T-cell (primary cell): ENCODE results near the gene TGFBI. TPM values are rescaled to one million over a fixed set of nuclear protein-coding genes. Genes with fewer than 3 reads are reported as not detected.

ENCODE experiments used
- ATAC-seq, 4 experiments: fragments of 200-7000 bp in 3 of 4; fragments of 150-1000 bp in 1 of 4; cut with Tn5 transposase; replicated peaks in 1 of 4; 1 replicate in 3 of 4; 2 replicates in 1 of 4; pipeline ENCODE4 v1.10.0; 2021; ENCODE audit warnings: moderate library complexity in 3 of 4, mild to moderate bottlenecking in 2 of 4, moderate number of reproducible peaks in 1 of 4
- CTCF ChIA-PET, 2 donors: fragments of 300-600 bp; sonication (Branson Sonifier 250); formaldehyde crosslinking; loops; one replicate each; lab custom pipeline; 2022; ENCODE audit warnings: antibody characterized with exemption in 2 of 2; lab: Charles Lee
- POLR2A ChIA-PET, 2 donors: fragments of 300-600 bp; sonication (Branson Sonifier 250); formaldehyde crosslinking; loops; one replicate each; lab custom pipeline; 2022; ENCODE audit warnings: antibody characterized with exemption in 2 of 2; lab: Charles Lee
- DNase-seq, 35 experiments: peaks; one replicate each; pipeline versions ENCODE4 v3.0.0 to v3.0.0-alpha.2; 2013 to 2023
- H3K27ac ChIP-seq: one replicate; pipeline ENCODE4 v1.5.1; 2013; ENCODE audit warnings: low read length
- H3K27me3 ChIP-seq, 2 experiments: replicated peaks in 1 of 2; 1 replicate in 1 of 2; 2 replicates in 1 of 2; pipeline versions ENCODE4 v1.6.1 to v1.7.0; 2013; ENCODE audit warnings: low read length in 1 of 2, mixed read lengths in 1 of 2; ENCODE audit not compliant: control insufficient read depth in 2 of 2, insufficient read depth in 2 of 2; ENCODE audit errors: extremely low read depth in 1 of 2
- H3K36me3 ChIP-seq, 2 donors: 1 replicate in 1 of 2; 2 replicates in 1 of 2; pipeline versions ENCODE4 v1.6.1 to v1.7.0; 2013; ENCODE audit warnings: low read length in 1 of 2; ENCODE audit not compliant: control insufficient read depth in 2 of 2, insufficient read depth in 1 of 2; ENCODE audit errors: extremely low read depth in 1 of 2
- H3K4me1 ChIP-seq, 2 experiments: 1 replicate in 1 of 2; 2 replicates in 1 of 2; pipeline versions ENCODE4 v1.6.1 to v1.7.0; 2013; ENCODE audit warnings: low read length in 2 of 2, mixed read lengths in 1 of 2; ENCODE audit not compliant: insufficient read depth in 2 of 2, control insufficient read depth in 1 of 2; ENCODE audit errors: extremely low read depth in 1 of 2
- H3K4me3 ChIP-seq, 2 donors: 1 replicate in 1 of 2; 2 replicates in 1 of 2; pipeline versions ENCODE4 v1.5.1 to v1.7.0; 2013; ENCODE audit warnings: mild to moderate bottlenecking in 2 of 2, low read length in 1 of 2, moderate library complexity in 1 of 2; ENCODE audit not compliant: control insufficient read depth in 1 of 2; ENCODE audit errors: extremely low read depth in 1 of 2
- H3K9me3 ChIP-seq: 2 replicates; pipeline ENCODE4 v1.7.0; 2013
- H3K27ac Mint-ChIP-seq, 2 donors: one replicate each; pipeline ENCODE4 v1.8.0; 2020 to 2021; ENCODE audit warnings: mild to moderate bottlenecking in 2 of 2, mixed read lengths in 2 of 2
- H3K27me3 Mint-ChIP-seq, 2 donors: one replicate each; pipeline ENCODE4 v1.8.0; 2021 to 2022; ENCODE audit warnings: mixed read lengths in 2 of 2
- H3K36me3 Mint-ChIP-seq: one replicate; pipeline ENCODE4 v1.8.0; 2021; ENCODE audit warnings: mixed read lengths
- H3K4me1 Mint-ChIP-seq, 3 donors: one replicate each; pipeline ENCODE4 v1.8.0; 2020 to 2022; ENCODE audit warnings: mixed read lengths in 3 of 3, mild to moderate bottlenecking in 1 of 3
- H3K4me3 Mint-ChIP-seq, 3 donors: one replicate each; pipeline ENCODE4 v1.8.0; 2020 to 2022; ENCODE audit warnings: mild to moderate bottlenecking in 3 of 3, mixed read lengths in 3 of 3, moderate library complexity in 3 of 3
- H3K9me3 Mint-ChIP-seq, 3 donors: one replicate each; pipeline ENCODE4 v1.8.0; 2020 to 2022; ENCODE audit warnings: mixed read lengths in 3 of 3
- WGBS: methylation state at CpG from one replicate; pipeline ENCODE4 v1.1.5; 2013; ENCODE audit warnings: missing lambda C conversion rate; ENCODE audit not compliant: insufficient coverage; 5-methylcytosine and 5-hydroxymethylcytosine counted together
- total RNA-seq, 35 experiments: library from RNA in 6 of 35; stranded (reverse) in 6 of 35; fragments of 120-200 nt in 1 of 35; gene quantifications; one replicate each; pipeline versions ENCODE4 v1.2.1 to v1.2.4 and lab custom pipeline; 2013 to 2026

Gene TGFBI
- total RNA-seq, 5 donors from 2014 or later (not counting 1 experiment from before 2014, with no cell fraction given) = 1.9 to 5.1 (median 2.9) TPM

- H3K27ac Mint-ChIP-seq = no peak overlapping the region
- no peak for ATAC-seq
- H3K27ac ChIP-seq = no peak overlapping the region
- DNase-seq = no peak
- WGBS = 79% methylated on average over 6 of the region's 7 CpGs
- no peaks in the 10 kb centered on the region for H3K4me1 ChIP-seq
- no peak overlapping the region for H3K4me3 Mint-ChIP-seq
- H3K36me3 Mint-ChIP-seq = no peaks in the 10 kb centered on the region
- no peaks in the 10 kb centered on the region for H3K36me3 ChIP-seq
- H3K9me3 Mint-ChIP-seq = no peaks in the 10 kb centered on the region
- peaks cover 0 to 11% of the 10 kb centered on the region in 2 experiments for H3K27me3 ChIP-seq
- H3K4me3 ChIP-seq = no peak overlapping the region
- POLR2A ChIA-PET = interaction anchor here in 1 of 2 donors (0.5 kb wide), 1 partner anchor 8 kb away, joined by 3 read pairs; no protein-coding TSS in a partner anchor
- H3K4me1 Mint-ChIP-seq = peaks cover 0 to 2% (median 1%) of the 10 kb centered on the region in 3 donors
- H3K27me3 Mint-ChIP-seq = peaks cover 7 to 18% of the 10 kb centered on the region in 2 donors
- CTCF ChIA-PET = no interaction called here
- no peaks in the 10 kb centered on the region for H3K9me3 ChIP-seq
Measured at GRCh38 chr5:136006761-136007251, 22.0 kb upstream of the TGFBI start.

DNA sequence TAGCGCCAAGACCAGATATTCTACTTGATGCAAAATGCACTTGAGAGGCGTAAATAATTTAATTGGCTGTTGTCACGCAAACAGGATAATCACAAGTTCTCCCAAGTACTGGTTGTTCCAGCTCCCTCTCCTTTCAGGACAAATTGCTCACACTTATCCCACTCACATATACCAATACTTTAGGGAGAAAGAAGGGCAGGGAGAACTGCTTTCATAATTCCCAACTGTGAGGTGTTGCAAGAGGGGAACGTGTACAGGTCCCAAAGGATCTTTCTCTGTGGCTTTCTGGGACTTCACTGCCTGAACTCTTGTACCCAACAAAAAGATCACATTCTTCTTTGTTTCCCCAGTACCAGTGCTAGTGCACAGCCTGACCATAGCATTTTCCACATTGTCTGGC lies 21.5 kb upstream of the TGFBI start:
- no peak overlapping the region for H3K4me3 ChIP-seq
- Mint-ChIP-seq H3K4me1 (peaks cover 0 to 6% (median 4%) of the 10 kb centered on the region in 3 donors), H3K27me3 (peaks cover 7 to 18% of the 10 kb centered on the region in 2 donors), H3K4me3 (no peak overlapping the region), H3K27ac (no peak overlapping the region), H3K36me3 (no peaks in the 10 kb centered on the region), H3K9me3 (no peaks in the 10 kb centered on the region)
- DNase-seq (no peak), ATAC-seq (no peak)
- ChIA-PET CTCF (no interaction called here), POLR2A (interaction anchor here in 1 of 2 donors (0.5 kb wide), 1 partner anchor 8 kb away, joined by 3 read pairs; no protein-coding TSS in a partner anchor)
- no peak overlapping the region for H3K27ac ChIP-seq
- WGBS = 100% methylated on average over 1 of the region's 4 CpGs
- H3K4me1 ChIP-seq = no peaks in the 10 kb centered on the region
- H3K9me3 ChIP-seq = no peaks in the 10 kb centered on the region
- no peaks in the 10 kb centered on the region for H3K36me3 ChIP-seq
- H3K27me3 ChIP-seq = peaks cover 0 to 11% of the 10 kb centered on the region in 2 experiments

- Histone ChIP-seq H3K36me3 (no peaks in the 10 kb centered on the region), H3K4me1 (no peaks in the 10 kb centered on the region), H3K4me3 (no peak overlapping the region), H3K27ac (no peak overlapping the region), H3K27me3 (peaks cover 0 to 11% of the 10 kb centered on the region in 2 experiments), H3K9me3 (no peaks in the 10 kb centered on the region)
- Mint-ChIP-seq H3K27me3 (peaks cover 7 to 34% of the 10 kb centered on the region in 2 donors), H3K4me1 (peaks cover 0 to 7% (median 4%) of the 10 kb centered on the region in 3 donors), H3K36me3 (no peaks in the 10 kb centered on the region), H3K27ac (no peak overlapping the region), H3K4me3 (no peak overlapping the region), H3K9me3 (no peaks in the 10 kb centered on the region)
- ATAC-seq (no peak), DNase-seq (no peak)
- ChIA-PET CTCF (no interaction called here), POLR2A (no interaction called here)
- WGBS = no CpG with 5 or more reads among the region's 4 CpGs
Measured at GRCh38 chr5:136011414-136012001, 17.3 kb upstream of the TGFBI start.

DNA sequence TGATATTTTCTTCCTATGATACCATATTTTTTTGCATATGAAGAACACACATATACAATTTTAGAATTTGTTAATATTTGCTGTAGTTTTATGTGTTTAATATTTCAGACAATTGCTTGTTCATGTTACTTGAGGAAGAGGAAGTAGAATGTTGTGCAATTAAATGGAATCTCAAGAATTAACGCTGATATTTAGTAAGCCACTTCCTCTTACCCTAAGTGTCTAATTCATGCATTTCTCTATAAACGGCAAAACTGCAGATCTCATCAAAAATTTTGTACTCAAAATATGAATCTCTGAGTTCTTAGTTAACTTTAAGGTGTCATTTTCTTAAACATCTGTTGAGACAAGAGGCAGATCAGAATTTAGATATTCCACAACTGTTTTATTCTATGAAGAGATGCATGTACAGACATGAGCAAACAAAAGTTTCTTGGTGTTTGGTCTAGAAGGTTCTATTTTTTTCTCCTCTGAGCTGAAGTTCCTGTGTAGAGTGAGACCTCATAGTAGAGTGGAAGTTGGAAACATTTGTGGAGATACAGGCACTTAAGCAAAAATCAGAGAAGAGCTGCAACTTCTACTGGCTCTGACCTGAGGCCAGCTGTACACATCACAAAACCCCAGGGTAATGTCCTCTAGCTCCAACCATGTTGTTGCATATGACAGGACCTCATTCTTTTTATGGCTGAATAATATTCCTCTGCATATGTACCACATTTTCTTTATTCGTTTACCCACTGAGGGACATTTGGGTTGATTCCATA lies 16.6 kb upstream of the TGFBI start:
- Mint-ChIP-seq H3K4me1 (peaks cover 0 to 7% (median 4%) of the 10 kb centered on the region in 3 donors), H3K4me3 (no peak overlapping the region), H3K27me3 (peaks cover 6 to 33% of the 10 kb centered on the region in 2 donors), H3K27ac (no peak overlapping the region), H3K36me3 (no peaks in the 10 kb centered on the region), H3K9me3 (no peaks in the 10 kb centered on the region)
- Histone ChIP-seq H3K27me3 (peaks cover 0 to 9% of the 10 kb centered on the region in 2 experiments), H3K4me1 (no peaks in the 10 kb centered on the region), H3K36me3 (no peaks in the 10 kb centered on the region), H3K4me3 (no peak overlapping the region), H3K9me3 (no peaks in the 10 kb centered on the region), H3K27ac (no peak overlapping the region)
- ChIA-PET CTCF (interaction anchor here in 1 of 2 donors (0.9 kb wide), 1 partner anchor 53 kb away, joined by 3 read pairs; no protein-coding TSS in a partner anchor), POLR2A (no interaction called here)
- WGBS = no CpG with 5 or more reads among the region's 3 CpGs
- DNase-seq = no peak
- no peak for ATAC-seq

DNA sequence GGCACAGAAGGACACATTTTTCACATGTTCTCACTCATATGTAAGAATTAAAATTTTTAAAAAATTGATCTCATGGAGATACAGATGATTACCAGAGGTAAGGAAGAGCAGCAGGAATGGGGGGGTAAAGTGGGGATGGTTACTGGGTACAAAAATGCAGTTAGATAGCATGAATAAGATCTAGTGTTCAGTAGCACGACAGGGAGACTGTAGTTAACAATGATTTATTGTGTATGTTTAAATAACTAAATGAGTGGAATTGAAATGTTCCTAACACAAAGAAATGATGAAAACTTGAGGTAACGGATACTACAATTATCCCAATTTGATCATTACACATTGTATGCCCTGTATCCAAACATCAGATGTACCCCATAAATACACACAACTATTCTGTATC lies 15.2 kb upstream of the TGFBI start:
- ChIA-PET POLR2A (no interaction called here), CTCF (interaction anchor here in 1 of 2 donors (0.6 kb wide), 1 partner anchor 65 kb away, joined by 3 read pairs; no protein-coding TSS in a partner anchor)
- no peak overlapping the region for H3K27ac Mint-ChIP-seq
- no peaks in the 10 kb centered on the region for H3K9me3 Mint-ChIP-seq
- H3K27me3 ChIP-seq = peaks cover 0 to 3% of the 10 kb centered on the region in 2 experiments
- no peaks in the 10 kb centered on the region for H3K4me1 ChIP-seq
- H3K4me3 Mint-ChIP-seq = no peak overlapping the region
- H3K4me3 ChIP-seq = no peak overlapping the region
- H3K27ac ChIP-seq = no peak overlapping the region
- H3K4me1 Mint-ChIP-seq = peaks cover 0 to 7% (median 4%) of the 10 kb centered on the region in 3 donors
- no peaks in the 10 kb centered on the region for H3K36me3 ChIP-seq
- no peak for ATAC-seq
- H3K36me3 Mint-ChIP-seq = no peaks in the 10 kb centered on the region
- WGBS = no CpG with 5 or more reads among the region's 2 CpGs
- DNase-seq = no peak
- H3K9me3 ChIP-seq = no peaks in the 10 kb centered on the region
- H3K27me3 Mint-ChIP-seq = peaks cover 3 to 25% of the 10 kb centered on the region in 2 donors
